Liver (tissue), 9 donors: Measurements from ENCODE around the gene RTCB. TPM values are rescaled to one million over a fixed set of nuclear protein-coding genes. Genes with fewer than 3 reads are reported as not detected.

Source experiments
- DNase-seq: peaks from one replicate; pipeline ENCODE4 v3.0.0-alpha.2; 2017; ENCODE audit warnings: low spot score
- H3K27ac ChIP-seq, 2 donors: one replicate each; pipeline ENCODE4 v1.7.0; 2013; ENCODE audit warnings: inconsistent platforms in 2 of 2, low read length in 2 of 2, control low read depth in 1 of 2, low read depth in 1 of 2, mild to moderate bottlenecking in 1 of 2
- H3K27me3 ChIP-seq, 4 donors: one replicate each; pipeline versions ENCODE4 v1.6.1 to v1.7.0; 2013; ENCODE audit warnings: low read length in 3 of 4, inconsistent platforms in 1 of 4, mild to moderate bottlenecking in 1 of 4, moderate library complexity in 1 of 4; ENCODE audit not compliant: control insufficient read depth in 4 of 4, insufficient read depth in 4 of 4
- H3K36me3 ChIP-seq, 4 donors: one replicate each; pipeline versions ENCODE4 v1.6.1 to v1.7.0; 2013; ENCODE audit warnings: low read length in 3 of 4, mild to moderate bottlenecking in 3 of 4, low read depth in 1 of 4, moderate library complexity in 1 of 4; ENCODE audit not compliant: control insufficient read depth in 4 of 4, insufficient read depth in 3 of 4
- H3K4me1 ChIP-seq, 4 donors: one replicate each; pipeline versions ENCODE4 v1.6.1 to v1.7.0; 2013; ENCODE audit warnings: low read length in 3 of 4, mild to moderate bottlenecking in 3 of 4, moderate library complexity in 1 of 4; ENCODE audit not compliant: control insufficient read depth in 4 of 4, insufficient read depth in 4 of 4
- H3K4me3 ChIP-seq, 3 donors: one replicate each; pipeline versions ENCODE4 v1.6.1 to v1.7.0; 2013; ENCODE audit warnings: low read length in 3 of 3, control low read depth in 1 of 3, low read depth in 1 of 3, mild to moderate bottlenecking in 1 of 3
- H3K9ac ChIP-seq, 2 donors: one replicate each; pipeline ENCODE4 v1.7.0; 2013; ENCODE audit warnings: low read length in 2 of 2, mild to moderate bottlenecking in 2 of 2, moderate library complexity in 2 of 2, control low read depth in 1 of 2, low read depth in 1 of 2
- H3K9me3 ChIP-seq, 4 donors: one replicate each; pipeline versions ENCODE4 v1.6.1 to v1.7.0; 2013; ENCODE audit warnings: low read length in 3 of 4; ENCODE audit not compliant: control insufficient read depth in 4 of 4
- ATF3 ChIP-seq: IDR thresholded peaks from 2 replicates; pipeline ENCODE4 v1.6.1; 2016; ENCODE audit warnings: antibody characterized with exemption
- CTCF ChIP-seq: fragments of 150-350 bp; IDR thresholded peaks from 2 replicates; pipeline ENCODE4 v1.5.1; 2017; ENCODE audit warnings: improper control_type of control experiment, low read depth, low read length; ENCODE audit not compliant: missing input control
- EGR1 ChIP-seq, 2 donors: IDR thresholded peaks; 2 replicates each; pipeline ENCODE4 v1.6.1; 2016 to 2018; ENCODE audit warnings: antibody characterized with exemption in 2 of 2, low read depth in 2 of 2
- FOXA1 ChIP-seq: IDR thresholded peaks from 2 replicates; pipeline ENCODE4 v1.6.1; 2016; ENCODE audit warnings: antibody characterized with exemption
- GABPA ChIP-seq, 2 donors: IDR thresholded peaks in 1 of 2; conservative IDR thresholded peaks in 1 of 2; 2 replicates each; pipeline ENCODE4 v1.6.1; 2016; ENCODE audit warnings: antibody characterized with exemption in 2 of 2, mild to moderate bottlenecking in 1 of 2, moderate library complexity in 1 of 2
- HNF4A ChIP-seq, 2 donors: conservative IDR thresholded peaks; 2 replicates each; pipeline ENCODE4 v1.6.1; 2016; ENCODE audit warnings: antibody characterized with exemption in 2 of 2, mild to moderate bottlenecking in 2 of 2
- HNF4G ChIP-seq: IDR thresholded peaks from 2 replicates; pipeline ENCODE4 v1.6.1; 2016; ENCODE audit warnings: antibody characterized with exemption
- JUND ChIP-seq, 2 donors: IDR thresholded peaks; 2 replicates each; pipeline ENCODE4 v1.6.1; 2016; ENCODE audit warnings: antibody characterized with exemption in 2 of 2
- MAX ChIP-seq: IDR thresholded peaks from 2 replicates; pipeline ENCODE4 v1.6.1; 2016; ENCODE audit warnings: antibody characterized with exemption
- NR2F2 ChIP-seq: IDR thresholded peaks from 2 replicates; pipeline ENCODE4 v1.6.1; 2016; ENCODE audit warnings: antibody characterized with exemption
- RAD21 ChIP-seq, 2 donors: IDR thresholded peaks; 2 replicates each; pipeline ENCODE4 v1.6.1; 2016; ENCODE audit warnings: antibody characterized with exemption in 2 of 2, mild to moderate bottlenecking in 2 of 2
- REST ChIP-seq: IDR thresholded peaks from 2 replicates; pipeline ENCODE4 v1.6.1; 2016; ENCODE audit warnings: antibody characterized with exemption, mild to moderate bottlenecking
- RXRA ChIP-seq, 2 donors: IDR thresholded peaks; 2 replicates each; pipeline ENCODE4 v1.6.1; 2017 to 2018; ENCODE audit warnings: antibody characterized with exemption in 2 of 2, mild to moderate bottlenecking in 1 of 2
- SP1 ChIP-seq: IDR thresholded peaks from 2 replicates; pipeline ENCODE4 v1.6.1; 2018; ENCODE audit warnings: antibody characterized with exemption, mild to moderate bottlenecking
- TAF1 ChIP-seq: conservative IDR thresholded peaks from 2 replicates; pipeline ENCODE4 v1.6.1; 2016; ENCODE audit warnings: antibody characterized with exemption, mild to moderate bottlenecking
- YY1 ChIP-seq: IDR thresholded peaks from 2 replicates; pipeline ENCODE4 v1.6.1; 2016; ENCODE audit warnings: antibody characterized with exemption, mild to moderate bottlenecking
- WGBS: extraction: QIAGEN DNeasy Blood & Tissue Kit; methylation state at CpG from one replicate; pipeline ENCODE4 v1.1.7; 2013; 5-methylcytosine and 5-hydroxymethylcytosine counted together
- polyA plus RNA-seq, 2 donors: library from polyadenylated mRNA; stranded (reverse) in 1 of 2; unstranded in 1 of 2; fragments of 200-250 nt in 1 of 2; fragments of >200 nt in 1 of 2; fragmentation: Nextera tagmentation in 1 of 2; extraction: Ambion mirVana in 1 of 2; gene quantifications; one replicate each; pipeline versions ENCODE4 v1.2.1 to v1.2.3, GENCODE V29; 2013 to 2015
- total RNA-seq, 2 donors: library from RNA; depleted of rRNA; stranded (reverse); fragments of >200 nt; gene quantifications; one replicate each; pipeline ENCODE4 v1.2.3, GENCODE V29; 2014
- donor health status: healthy.
- donor health status: healthy.
- donor health status: healthy.
- donor health status: healthy.
- donor health status: healthy.

Gene RTCB
- total and polyA plus RNA-seq, 4 donors, result 36.7 to 76.7 (median 46.3) TPM

GRCh38 chr22:32430352-32430751 lies 18.3 kb upstream of the RTCB start:
- no peaks in the 10 kb centered on the region for H3K36me3 ChIP-seq
- DNase-seq, result no peak
- H3K9me3 ChIP-seq, result no peaks in the 10 kb centered on the region
- no peak overlapping the region for H3K4me3 ChIP-seq
- 90% methylated on average over 1 of the region's 1 CpG for WGBS
- H3K27ac ChIP-seq, result no peak overlapping the region
- no peaks in the 10 kb centered on the region for H3K27me3 ChIP-seq
- no peak overlapping the region for H3K9ac ChIP-seq
- peaks cover 0 to 5% (median 2%) of the 10 kb centered on the region in 4 donors for H3K4me1 ChIP-seq
- TF ChIP-seq FOXA1 (no peak), HNF4G (no peak), MAX (no peak), NR2F2 (no peak), EGR1 (IDR thresholded peaks at IDR 0.05; ENCODE audit: low read depth in 2 of 2) (no peak), YY1 (no peak), CTCF (no peak), RAD21 (IDR thresholded peaks at IDR 0.05) (no peak), SP1 (no peak), RXRA (IDR thresholded peaks at IDR 0.05) (no peak), TAF1 (no peak), GABPA (IDR thresholded peaks at IDR 0.05 in 1 of 2, conservative IDR thresholded peaks at IDR 0.05 in 1 of 2) (no peak), JUND (IDR thresholded peaks at IDR 0.05) (no peak), ATF3 (no peak)

- Histone ChIP-seq H3K27me3 (peaks cover 0 to 4% (median 0%) of the 10 kb centered on the region in 4 donors), H3K36me3 (no peaks in the 10 kb centered on the region), H3K4me1 (peaks cover 0 to 6% (median 3%) of the 10 kb centered on the region in 4 donors), H3K27ac (no peak overlapping the region), H3K9me3 (no peaks in the 10 kb centered on the region), H3K9ac (peak overlapping the region in 1 of 2 donors; percentile 13), H3K4me3 (no peak overlapping the region)
- TF ChIP-seq REST, result no peak
- TF ChIP-seq YY1, result no peak
- TF ChIP-seq ATF3, result no peak
- no peak for TF ChIP-seq HNF4A (conservative IDR thresholded peaks at IDR 0.05)
- TF ChIP-seq RAD21 (IDR thresholded peaks at IDR 0.05), result no peak
- no peak for TF ChIP-seq TAF1
- TF ChIP-seq JUND (IDR thresholded peaks at IDR 0.05), result no peak
- TF ChIP-seq RXRA (IDR thresholded peaks at IDR 0.05), result peak in 1 of 2 donors; percentile 43
- WGBS, result 79% methylated on average over 4 of the region's 4 CpGs
- DNase-seq, result no peak
These were observed 14.8 kb upstream of the RTCB start for GRCh38 chr22:32426881-32427280.
